Osteoblast (primary cell): ENCODE measurements around the gene CHM. TPM values are rescaled to one million over a fixed set of nuclear protein-coding genes. Genes with fewer than 3 reads are reported as not detected.
"Not testable (repeated sequence)": the region's sequence is repeated elsewhere in the genome, so short reads cannot be mapped to it uniquely, and the experiment has no call there.

Experiments
- DNase-seq: peaks from one replicate; pipeline ENCODE4 v3.0.0; 2011; ENCODE audit warnings: low spot score, mixed read lengths; ENCODE audit not compliant: insufficient read length; ENCODE audit errors: missing footprints
- H2AFZ ChIP-seq: 2 replicates; pipeline ENCODE4 v1.6.0; 2011; ENCODE audit warnings: mild to moderate bottlenecking, low read length
- H3K27ac ChIP-seq: 2 replicates; pipeline ENCODE4 v1.5.1; 2011; ENCODE audit warnings: mild to moderate bottlenecking, low read depth, low read length, moderate library complexity
- H3K27me3 ChIP-seq: 2 replicates; pipeline ENCODE4 v1.6.0; 2012; ENCODE audit warnings: mild to moderate bottlenecking, control low read depth, inconsistent platforms, low read length, moderate library complexity; ENCODE audit not compliant: insufficient read depth
- H3K36me3 ChIP-seq: 2 replicates; pipeline ENCODE4 v1.5.1; 2011; ENCODE audit warnings: mild to moderate bottlenecking, low read length, control low read depth, moderate library complexity; ENCODE audit not compliant: insufficient read depth
- H3K4me1 ChIP-seq: 2 replicates; pipeline ENCODE4 v1.5.1; 2011; ENCODE audit warnings: mild to moderate bottlenecking, low read length, control low read depth, moderate library complexity; ENCODE audit not compliant: insufficient read depth
- H3K4me2 ChIP-seq: 2 replicates; pipeline ENCODE4 v1.6.0; 2011; ENCODE audit warnings: mild to moderate bottlenecking, low read length; ENCODE audit not compliant: insufficient read depth
- H3K4me3 ChIP-seq: fragments of 200-600 bp; sonication (generic); 3 replicates; pipeline ENCODE4 v1.5.1; 2012; ENCODE audit warnings: mild to moderate bottlenecking, low read length, inconsistent platforms; ENCODE audit not compliant: insufficient read depth
- H3K79me2 ChIP-seq: 2 replicates; pipeline ENCODE4 v1.6.0; 2012; ENCODE audit warnings: mild to moderate bottlenecking, low read length, control low read depth, inconsistent platforms; ENCODE audit not compliant: insufficient read depth
- H3K9me3 ChIP-seq: 2 replicates; pipeline ENCODE4 v1.5.1; 2011; ENCODE audit warnings: low read depth, low read length, control low read depth
- H4K20me1 ChIP-seq: 2 replicates; pipeline ENCODE4 v1.6.0; 2012; ENCODE audit warnings: mild to moderate bottlenecking, low read length, control low read depth; ENCODE audit not compliant: insufficient read depth
- CTCF ChIP-seq: IDR thresholded peaks from 2 replicates; pipeline ENCODE4 v1.5.1; 2011; ENCODE audit warnings: mild to moderate bottlenecking, low read depth, low read length, moderate library complexity; ENCODE audit errors: extremely low read depth
- total RNA-seq: library from RNA; depleted of rRNA; stranded (reverse); fragments of >200 nt; gene quantifications from 2 replicates; pipeline ENCODE4 v1.2.3, GENCODE V29; 2012

Gene CHM
- total RNA-seq, 1 donor = 25.3 TPM

GRCh38 chrX:85964744-85965143 is 82.6 kb downstream of the CHM start:
- Histone ChIP-seq H3K27me3 (no peaks in the 10 kb centered on the region), H3K27ac (no peak overlapping the region), H2AFZ (no peak overlapping the region), H3K4me2 (no peak overlapping the region), H3K36me3 (no peaks in the 10 kb centered on the region), H3K9me3 (no peaks in the 10 kb centered on the region), H3K4me3 (no peak overlapping the region), H3K79me2 (no peaks in the 10 kb centered on the region), H3K4me1 (peaks cover 9% of the 10 kb centered on the region), H4K20me1 (no peaks in the 10 kb centered on the region)
- DNase-seq = no peak
- no peak for TF ChIP-seq CTCF

GRCh38 chrX:85963736-85964135 is 83.6 kb downstream of the CHM start:
- Histone ChIP-seq H3K36me3 (no peaks in the 10 kb centered on the region), H2AFZ (no peak overlapping the region), H3K27me3 (no peaks in the 10 kb centered on the region), H3K4me2 (peak overlapping the region; percentile 33), H3K4me1 (peaks cover 9% of the 10 kb centered on the region), H4K20me1 (no peaks in the 10 kb centered on the region), H3K79me2 (no peaks in the 10 kb centered on the region), H3K4me3 (no peak overlapping the region), H3K27ac (no peak overlapping the region), H3K9me3 (no peaks in the 10 kb centered on the region)
- peak; percentile 73 for DNase-seq
- no peak for TF ChIP-seq CTCF

- Histone ChIP-seq H3K36me3 (peaks cover 7% of the 10 kb centered on the region), H3K4me3 (no peak overlapping the region), H3K27me3 (no peaks in the 10 kb centered on the region), H3K4me2 (no peak overlapping the region), H4K20me1 (no peaks in the 10 kb centered on the region), H3K4me1 (no peaks in the 10 kb centered on the region), H3K9me3 (no peaks in the 10 kb centered on the region), H2AFZ (no peak overlapping the region), H3K27ac (no peak overlapping the region), H3K79me2 (no peaks in the 10 kb centered on the region)
- no peak for DNase-seq
- TF ChIP-seq CTCF = no peak
Observed at GRCh38 chrX:85955510-85955909, 91.8 kb downstream of the CHM start.

GRCh38 chrX:85944751-85945150 is 102.6 kb downstream of the CHM start:
- H3K36me3 ChIP-seq, H3K4me1 ChIP-seq, H3K9me3 ChIP-seq, H2AFZ ChIP-seq, H3K4me2 ChIP-seq, H3K27ac ChIP-seq, DNase-seq, H3K27me3 ChIP-seq, H3K4me3 ChIP-seq, H4K20me1 ChIP-seq, H3K79me2 ChIP-seq: not testable (repeated sequence)
